IMR-90 (cell line): Measurements from ENCODE around the gene DRC3. TPM values are rescaled to one million over a fixed set of nuclear protein-coding genes. Genes with fewer than 3 reads are reported as not detected.

Experiments used
- ATAC-seq: fragments of 200-7000 bp; cut with Tn5 transposase; 2 replicates; pipeline ENCODE4 v1.9.1; 2020; ENCODE audit warnings: low read depth, mild to moderate bottlenecking, moderate library complexity
- BruUV-seq: library from RNA; stranded (reverse); fragments of 400-500 nt; replicated peaks from 2 replicates; lab custom pipeline; 2021; lab: Mats Ljungman, UMichigan
- CTCF ChIA-PET: fragments of 300-600 bp; formaldehyde crosslinking; extraction: SDS; loops from one replicate; lab custom pipeline; 2021; ENCODE audit warnings: antibody characterized with exemption; lab: Yijun Ruan, JAX
- POLR2A ChIA-PET: fragments of 300-600 bp; sonication (Branson Sonifier 250); formaldehyde crosslinking; loops from one replicate; lab custom pipeline; 2022; ENCODE audit warnings: antibody characterized with exemption; ENCODE audit not compliant: unreplicated experiment; lab: Charles Lee
- DNase-seq: peaks from one replicate; pipeline ENCODE4 v3.0.0; 2013
- H2AFZ ChIP-seq: replicated peaks from 2 replicates; pipeline ENCODE3; 2013; ENCODE audit warnings: low read length, mild to moderate bottlenecking; ENCODE audit not compliant: poor library complexity
- H2AK5ac ChIP-seq: 2 replicates; pipeline ENCODE4 v1.6.1; 2013; ENCODE audit warnings: low read depth, low read length, inconsistent platforms
- H2AK9ac ChIP-seq: replicated peaks from 2 replicates; pipeline ENCODE3; 2013; ENCODE audit warnings: mild to moderate bottlenecking, low read depth, low read length, moderate library complexity; ENCODE audit not compliant: poor library complexity
- H2BK120ac ChIP-seq: 2 replicates; pipeline ENCODE4 v1.6.1; 2013; ENCODE audit warnings: low read depth, low read length, inconsistent platforms
- H2BK15ac ChIP-seq: 3 replicates; pipeline ENCODE4 v1.6.1; 2013; ENCODE audit warnings: low read depth, low read length, inconsistent platforms
- H2BK20ac ChIP-seq: 2 replicates; pipeline ENCODE4 v1.6.1; 2013; ENCODE audit warnings: low read depth, mild to moderate bottlenecking, inconsistent platforms, low read length, moderate library complexity
- H2BK5ac ChIP-seq: 2 replicates; pipeline ENCODE4 v1.6.1; 2013; ENCODE audit warnings: mild to moderate bottlenecking, low read depth, low read length, inconsistent platforms; ENCODE audit not compliant: poor library complexity, severe bottlenecking
- H3K14ac ChIP-seq: replicated peaks from 2 replicates; pipeline ENCODE4 v1.6.1; 2013; ENCODE audit warnings: low read depth, low read length, inconsistent platforms
- H3K18ac ChIP-seq: 2 replicates; pipeline ENCODE4 v1.6.1; 2013; ENCODE audit warnings: low read depth, low read length, control low read depth
- H3K23ac ChIP-seq: 2 replicates; pipeline ENCODE4 v1.6.1; 2013; ENCODE audit warnings: low read depth, low read length, inconsistent platforms
- H3K27ac ChIP-seq: 2 replicates; pipeline ENCODE4 v1.5.1; 2013; ENCODE audit warnings: mild to moderate bottlenecking, control low read depth, low read length; ENCODE audit not compliant: insufficient read depth
- H3K27me3 ChIP-seq: 2 replicates; pipeline ENCODE4 v1.6.1; 2013; ENCODE audit warnings: low read length; ENCODE audit not compliant: control insufficient read depth, insufficient read depth
- H3K36me3 ChIP-seq: 2 replicates; pipeline ENCODE4 v1.6.1; 2013; ENCODE audit warnings: low read length, mixed read lengths; ENCODE audit not compliant: control insufficient read depth, insufficient read depth
- H3K4ac ChIP-seq: 2 replicates; pipeline ENCODE4 v1.6.1; 2013; ENCODE audit warnings: low read depth, low read length, inconsistent platforms
- H3K4me1 ChIP-seq: 2 replicates; pipeline ENCODE4 v1.6.1; 2013; ENCODE audit warnings: low read length, mixed read lengths; ENCODE audit not compliant: control insufficient read depth, insufficient read depth
- H3K4me2 ChIP-seq: 2 replicates; pipeline ENCODE4 v1.6.1; 2013; ENCODE audit warnings: low read depth, mild to moderate bottlenecking, control low read depth, low read length, moderate library complexity
- H3K4me3 ChIP-seq: 2 replicates; pipeline ENCODE4 v1.5.1; 2013; ENCODE audit warnings: low read depth, mild to moderate bottlenecking, control low read depth, low read length, moderate library complexity; ENCODE audit not compliant: insufficient read depth
- H3K56ac ChIP-seq: 2 replicates; pipeline ENCODE4 v1.6.1; 2013; ENCODE audit warnings: low read length, inconsistent platforms; ENCODE audit not compliant: insufficient read depth; ENCODE audit errors: extremely low read depth
- H3K79me1 ChIP-seq, 2 experiments: 2 replicates each; pipeline ENCODE4 v1.6.1; 2013; ENCODE audit warnings: low read length in 2 of 2, inconsistent platforms in 1 of 2, low read depth in 1 of 2
- H3K9ac ChIP-seq: 2 replicates; pipeline ENCODE4 v1.6.1; 2013; ENCODE audit warnings: low read depth, low read length, control low read depth
- H3K9me1 ChIP-seq: 2 replicates; pipeline ENCODE4 v1.6.1; 2013; ENCODE audit warnings: low read length, inconsistent platforms; ENCODE audit not compliant: insufficient read depth
- H3K9me3 ChIP-seq: 2 replicates; pipeline ENCODE4 v1.6.1; 2013; ENCODE audit warnings: low read length; ENCODE audit not compliant: control insufficient read depth, insufficient read depth
- H4K20me1 ChIP-seq: 2 replicates; pipeline ENCODE4 v1.6.1; 2013; ENCODE audit warnings: low read length, inconsistent platforms; ENCODE audit not compliant: insufficient read depth
- H4K5ac ChIP-seq: 2 replicates; pipeline ENCODE4 v1.6.1; 2013; ENCODE audit warnings: mild to moderate bottlenecking, low read depth, low read length, control low read depth
- H4K8ac ChIP-seq, 2 experiments: 2 replicates each; pipeline ENCODE4 v1.6.1; 2013; ENCODE audit warnings: low read depth in 2 of 2, low read length in 2 of 2, control low read depth in 1 of 2, inconsistent platforms in 1 of 2
- H4K91ac ChIP-seq: 2 replicates; pipeline ENCODE4 v1.6.1; 2013; ENCODE audit warnings: low read depth, low read length, inconsistent platforms; ENCODE audit not compliant: insufficient read depth
- CTCF ChIP-seq: conservative IDR thresholded peaks from 2 replicates; pipeline ENCODE4 v1.5.1; 2012; ENCODE audit warnings: mild to moderate bottlenecking, low read depth, low read length, improper control_type of control experiment
- ELK1 ChIP-seq: fragments of 150-350 bp; IDR thresholded peaks from 2 replicates; pipeline ENCODE4 v1.6.1; 2016; ENCODE audit warnings: low read depth, mild to moderate bottlenecking, low read length, moderate library complexity, borderline replicate concordance
- FOS ChIP-seq: fragments of 150-350 bp; IDR thresholded peaks from 2 replicates; pipeline ENCODE4 v1.6.1; 2016; ENCODE audit warnings: low read depth, low read length
- MAFK ChIP-seq: IDR thresholded peaks from 2 replicates; pipeline ENCODE4 v1.6.1; 2012; ENCODE audit warnings: low read depth, low read length, improper control_type of control experiment
- MAZ ChIP-seq: IDR thresholded peaks from 2 replicates; pipeline ENCODE4 v1.6.1; 2012; ENCODE audit warnings: low read depth, mild to moderate bottlenecking, low read length, improper control_type of control experiment, moderate library complexity, borderline replicate concordance
- POLR2A ChIP-seq: IDR thresholded peaks from 2 replicates; pipeline ENCODE4 v1.6.1; 2012; ENCODE audit warnings: mild to moderate bottlenecking, low read depth, low read length
- WGBS, 2 experiments: methylation state at CpG; one replicate each; pipeline versions ENCODE4 v1.1.5 to v1.1.7; 2013; ENCODE audit warnings: missing lambda C conversion rate in 2 of 2; ENCODE audit not compliant: insufficient read length in 1 of 2; ENCODE audit errors: extremely low coverage in 2 of 2; 5-methylcytosine and 5-hydroxymethylcytosine counted together
- dilution Hi-C: fragments of 300-500 bp; cut with HindIII; formaldehyde crosslinking; loops from one replicate; pipeline ENCODE4 v1.14.3; 2018; ENCODE audit warnings: low sequenced_read_pairs; ENCODE audit not compliant: unreplicated experiment
- in situ Hi-C: fragments of 300-500 bp; cut with MboI; formaldehyde crosslinking; loops from 3 replicates; pipeline ENCODE4 v1.14.3; 2019; ENCODE audit warnings: low sequenced_read_pairs, inconsistent platforms, mixed read lengths
- intact Hi-C: fragments of 100-400 bp; cut with micrococcal nuclease; formaldehyde crosslinking; loops from 2 replicates; pipeline ENCODE4 v1.10.0; 2022
- polyA plus RNA-seq, 3 experiments: library from polyadenylated mRNA; depleted of rRNA; stranded (reverse); fragments of >200 nt; gene quantifications; 2 replicates each; pipeline ENCODE4 v1.2.3, GENCODE V29; 2012; ENCODE audit warnings: low replicate concordance in 1 of 3
- total RNA-seq: library from RNA; depleted of rRNA; stranded (reverse); fragments of >200 nt; gene quantifications from 2 replicates; pipeline ENCODE4 v1.2.3, GENCODE V29; 2012

Gene DRC3
- total and polyA plus RNA-seq, 2 of the 4 experiments (the other 2 are of a cell fraction), result 0.55 to 0.72 TPM

GRCh38 chr17:17940441-17940911, 32.2 kb upstream of the DRC3 start:
- H4K20me1 ChIP-seq, result peaks cover 17% of the 10 kb centered on the region; the same call in 1 of the 2 replicates
- H3K27me3 ChIP-seq, result no peaks in the 10 kb centered on the region
- H3K4me1 ChIP-seq, result peaks cover 54% of the 10 kb centered on the region
- peak overlapping the region; percentile 76 for H2AK5ac ChIP-seq
- peak overlapping the region; percentile 69 for H2BK20ac ChIP-seq
- peak overlapping the region; percentile 58 for H3K4ac ChIP-seq
- ChIA-PET POLR2A (no interaction called here), CTCF (interaction anchor here (0.6 kb wide), 1 partner anchor 259 kb away, joined by 3 read pairs; no protein-coding TSS in a partner anchor)
- no peak for TF ChIP-seq MAFK
- no peak for TF ChIP-seq FOS
- no peak for TF ChIP-seq CTCF
- no peak for TF ChIP-seq ELK1
- no peak for TF ChIP-seq MAZ
- TF ChIP-seq POLR2A, result no peak
- H3K18ac ChIP-seq, result 0 out of 2 replicates have a peak overlapping the region, but pooled peaks have one; percentile 2
- peak overlapping the region; percentile 53 for H2AK9ac ChIP-seq
- H2BK5ac ChIP-seq, result no peak overlapping the region
- H3K4me3 ChIP-seq, result no peak overlapping the region
- peak overlapping the region; percentile 14; the same call in 1 of the 2 replicates for H4K91ac ChIP-seq
- H3K36me3 ChIP-seq, result no peaks in the 10 kb centered on the region
- peak overlapping the region; percentile 84 for H3K14ac ChIP-seq
- H3K56ac ChIP-seq, result 0 out of 2 replicates have a peak overlapping the region, but pooled peaks have one; percentile 6
- intact Hi-C loops (no loop called here), in situ Hi-C loops (no loop called here), dilution Hi-C loops (no loop called here)
- 0 out of 4 replicates have a peak overlapping the region, but pooled peaks of 1 of the 2 experiments have one; percentile 20 for H4K8ac ChIP-seq
- H2AFZ ChIP-seq, result no peak overlapping the region
- no peak overlapping the region for H3K9ac ChIP-seq
- H3K4me2 ChIP-seq, result peak overlapping the region; percentile 37
- H2BK15ac ChIP-seq, result peak overlapping the region; percentile 49; the same call in 1 of the 3 replicates
- DNase-seq (peak; percentile 47), ATAC-seq (peak; percentile 9; the same call in 1 of the 2 replicates)
- H3K9me1 ChIP-seq, result peaks cover 53% of the 10 kb centered on the region
- H4K5ac ChIP-seq, result no peak overlapping the region
- H3K79me1 ChIP-seq, result peaks cover 38 to 90% of the 10 kb centered on the region in 2 experiments
- peak overlapping the region; percentile 44 for H2BK120ac ChIP-seq
- no peaks in the 10 kb centered on the region for H3K9me3 ChIP-seq
- H3K27ac ChIP-seq, result peak overlapping the region; percentile 30; the same call in 1 of the 2 replicates
- BruUV-seq, result no TSS peak
- peak overlapping the region; percentile 74 for H3K23ac ChIP-seq
- WGBS, 2 experiments, result 0% methylated on average over 1 of the region's 3 CpGs; no CpG with 5 or more reads in 1 of the 2 experiments
